Pulmonary artery endothelial cell (primary cell): ENCODE results near the gene MEGF11. TPM values are rescaled to one million over a fixed set of nuclear protein-coding genes. Genes with fewer than 3 reads are reported as not detected.

ENCODE experiments used
- DNase-seq: peaks from one replicate; pipeline ENCODE4 v3.0.0-alpha.2; 2011; ENCODE audit warnings: low read depth, low spot score
- total RNA-seq: library from RNA; depleted of rRNA; stranded (reverse); fragments of >200 nt; gene quantifications from 2 replicates; pipeline ENCODE4 v1.2.3, GENCODE V29; 2014

MEGF11 gene
- total RNA-seq = under 0.01 TPM in 1 of 2 replicates, not detected in the other

GRCh38 chr15:66253418-66254088, at the start of gene MEGF11:
Gene MEGF11 (minus strand): TSS chr15:66253750. CDS start chr15:66128403, 125,347 bp downstream.
- no peak for DNase-seq

GRCh38 chr15:66302489-66303278, 49.1 kb upstream of the MEGF11 start:
- no peak for DNase-seq

- no peak for DNase-seq
Observed at GRCh38 chr15:66298803-66299251, 45.3 kb upstream of the MEGF11 start.

GRCh38 chr15:66296186-66296585, 42.6 kb upstream of the MEGF11 start:
- no peak for DNase-seq

GRCh38 chr15:66294932-66295235, 41.3 kb upstream of the MEGF11 start:
- DNase-seq = peak; percentile 22

GRCh38 chr15:66294157-66294931, 40.8 kb upstream of the MEGF11 start:
- DNase-seq = peak; percentile 29

GRCh38 chr15:66293419-66294156, 40.0 kb upstream of the MEGF11 start, which contains the start of gene DIS3L:
Gene DIS3L (plus strand): TSS chr15:66293568. CDS start chr15:66293597, 29 bp downstream.
- DNase-seq = no peak

- no peak for DNase-seq
Observed at GRCh38 chr15:66292571-66293418, 39.2 kb upstream of the MEGF11 start.

GRCh38 chr15:66291816-66292570, 38.4 kb upstream of the MEGF11 start:
- no peak for DNase-seq

GRCh38 chr15:66290518-66290917, 37.0 kb upstream of the MEGF11 start:
- no peak for DNase-seq

GRCh38 chr15:66290007-66290406, 36.5 kb upstream of the MEGF11 start:
- DNase-seq = no peak

GRCh38 chr15:66288551-66289185, 35.1 kb upstream of the MEGF11 start:
- no peak for DNase-seq

- no peak for DNase-seq
Observed at GRCh38 chr15:66288093-66288492, 34.5 kb upstream of the MEGF11 start.

GRCh38 chr15:66287461-66288057, 34.0 kb upstream of the MEGF11 start:
- DNase-seq = no peak

GRCh38 chr15:66285533-66286280, 32.2 kb upstream of the MEGF11 start:
- DNase-seq = no peak

GRCh38 chr15:66284271-66284670, 30.7 kb upstream of the MEGF11 start:
- DNase-seq = no peak

GRCh38 chr15:66278671-66279070, 25.1 kb upstream of the MEGF11 start:
- DNase-seq = no peak

GRCh38 chr15:66278056-66278455, 24.5 kb upstream of the MEGF11 start:
- no peak for DNase-seq
